Activated naive CD8-positive, alpha-beta T cell (primary cell): ENCODE measurements around the gene EPAS1.

Source experiments
- H3K27ac Mint-ChIP-seq: one replicate; pipeline ENCODE4 v1.8.0; 2021; ENCODE audit warnings: mixed read lengths
- H3K27me3 Mint-ChIP-seq: one replicate; pipeline ENCODE4 v1.8.0; 2021; ENCODE audit warnings: mixed read lengths
- H3K36me3 Mint-ChIP-seq: one replicate; pipeline ENCODE4 v1.8.0; 2021; ENCODE audit warnings: mixed read lengths
- H3K4me1 Mint-ChIP-seq: one replicate; pipeline ENCODE4 v1.8.0; 2021; ENCODE audit warnings: low read depth, mixed read lengths
- H3K4me3 Mint-ChIP-seq: one replicate; pipeline ENCODE4 v1.8.0; 2021; ENCODE audit warnings: mild to moderate bottlenecking, mixed read lengths
- H3K9me3 Mint-ChIP-seq: one replicate; pipeline ENCODE4 v1.8.0; 2021; ENCODE audit warnings: low read depth, mixed read lengths

The EPAS1 gene

GRCh38 chr2:46284260-46284659, 12.9 kb upstream of the EPAS1 start:
- Mint-ChIP-seq H3K36me3 (no peaks in the 10 kb centered on the region), H3K4me3 (no peak overlapping the region), H3K27me3 (peaks cover under 1% of the 10 kb centered on the region), H3K9me3 (no peaks in the 10 kb centered on the region), H3K4me1 (no peaks in the 10 kb centered on the region), H3K27ac (no peak overlapping the region)

DNA sequence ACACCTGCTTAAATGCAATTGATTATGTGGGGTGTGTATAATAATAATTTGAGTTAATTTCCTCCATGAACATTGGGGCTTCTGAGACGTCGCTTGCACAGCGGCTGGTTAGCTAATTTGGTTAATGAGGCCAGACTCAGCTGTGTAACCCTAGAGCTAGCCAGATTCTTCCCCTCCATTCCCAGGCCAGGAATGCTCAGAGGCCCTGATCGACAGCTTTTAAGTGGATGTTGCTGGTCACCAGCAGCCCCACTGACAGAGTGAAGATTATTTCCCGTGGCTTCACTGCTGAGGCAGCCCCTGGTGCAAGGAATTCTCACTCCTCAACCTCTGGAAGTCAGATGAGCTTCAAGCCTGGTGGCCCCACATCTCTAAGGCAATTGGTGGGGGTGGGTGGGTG, 12.4 kb upstream of the EPAS1 start:
- no peak overlapping the region for H3K4me3 Mint-ChIP-seq
- no peak overlapping the region for H3K27ac Mint-ChIP-seq
- no peaks in the 10 kb centered on the region for H3K4me1 Mint-ChIP-seq
- no peaks in the 10 kb centered on the region for H3K9me3 Mint-ChIP-seq
- H3K36me3 Mint-ChIP-seq: no peaks in the 10 kb centered on the region
- no peaks in the 10 kb centered on the region for H3K27me3 Mint-ChIP-seq

GRCh38 chr2:46286715-46287114, 10.5 kb upstream of the EPAS1 start:
- Mint-ChIP-seq H3K4me3 (no peak overlapping the region), H3K36me3 (no peaks in the 10 kb centered on the region), H3K9me3 (no peaks in the 10 kb centered on the region), H3K27me3 (no peaks in the 10 kb centered on the region), H3K4me1 (no peaks in the 10 kb centered on the region), H3K27ac (no peak overlapping the region)

DNA sequence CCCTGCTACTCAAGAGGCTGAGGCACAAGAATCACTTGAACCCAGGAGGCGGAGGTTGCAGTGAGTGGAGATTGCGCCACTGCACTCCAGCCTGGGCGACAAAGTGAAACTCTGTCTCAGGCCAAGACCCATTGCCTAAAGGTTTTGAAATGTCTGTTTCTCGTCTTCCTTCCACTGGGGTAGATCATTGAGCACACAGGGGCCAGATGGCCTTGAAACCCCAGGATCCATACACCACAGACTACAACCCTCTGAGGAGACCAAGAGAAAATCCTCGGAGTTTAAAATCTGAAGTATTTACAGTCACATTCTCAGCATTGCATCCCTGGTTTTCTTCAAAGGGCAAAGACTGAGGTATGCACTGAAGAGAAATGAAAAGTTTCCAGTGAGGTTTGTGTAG, 7.1 kb upstream of the EPAS1 start:
- Mint-ChIP-seq H3K36me3 (no peaks in the 10 kb centered on the region), H3K27me3 (no peaks in the 10 kb centered on the region), H3K27ac (no peak overlapping the region), H3K4me3 (no peak overlapping the region), H3K4me1 (no peaks in the 10 kb centered on the region), H3K9me3 (no peaks in the 10 kb centered on the region)

DNA sequence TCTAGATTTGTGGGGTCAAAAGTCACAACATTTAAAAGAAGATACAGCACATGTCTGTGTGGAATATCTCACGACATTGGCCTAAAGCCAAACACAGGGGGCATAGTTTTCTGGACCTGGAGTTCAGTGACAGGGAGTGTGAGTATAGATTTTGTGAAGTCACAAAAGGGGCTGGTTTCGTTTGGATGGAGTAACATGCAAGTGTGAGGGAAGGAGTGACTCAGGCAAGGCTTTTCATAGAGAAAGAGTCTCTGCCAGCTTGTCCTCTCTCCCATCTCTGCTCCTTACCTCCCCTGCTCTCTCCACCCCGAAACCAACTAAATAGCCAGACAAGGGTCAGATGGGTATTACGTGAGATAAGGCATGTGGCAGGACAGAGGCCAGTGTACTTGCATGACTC, 3.7 kb upstream of the EPAS1 start:
- no peak overlapping the region for H3K4me3 Mint-ChIP-seq
- no peaks in the 10 kb centered on the region for H3K9me3 Mint-ChIP-seq
- H3K27me3 Mint-ChIP-seq: peaks cover 6% of the 10 kb centered on the region

GRCh38 chr2:46294176-46294836, 2.9 kb upstream of the EPAS1 start:
- Mint-ChIP-seq H3K4me1 (peaks cover 13% of the 10 kb centered on the region), H3K27ac (no peak overlapping the region), H3K36me3 (no peaks in the 10 kb centered on the region), H3K4me3 (no peak overlapping the region), H3K9me3 (no peaks in the 10 kb centered on the region), H3K27me3 (peaks cover 10% of the 10 kb centered on the region)

More for the DNA sequence above, 3.7 kb upstream of the EPAS1 start:
- Mint-ChIP-seq H3K4me1 (peaks cover 7% of the 10 kb centered on the region), H3K36me3 (no peaks in the 10 kb centered on the region), H3K27ac (no peak overlapping the region)

- Mint-ChIP-seq H3K36me3 (no peaks in the 10 kb centered on the region), H3K4me1 (peaks cover 21% of the 10 kb centered on the region), H3K9me3 (no peaks in the 10 kb centered on the region), H3K4me3 (peak overlapping the region; percentile 66), H3K27me3 (peaks cover 25% of the 10 kb centered on the region), H3K27ac (no peak overlapping the region)
These were observed 879 bp upstream of the EPAS1 start for GRCh38 chr2:46296216-46296839.

DNA sequence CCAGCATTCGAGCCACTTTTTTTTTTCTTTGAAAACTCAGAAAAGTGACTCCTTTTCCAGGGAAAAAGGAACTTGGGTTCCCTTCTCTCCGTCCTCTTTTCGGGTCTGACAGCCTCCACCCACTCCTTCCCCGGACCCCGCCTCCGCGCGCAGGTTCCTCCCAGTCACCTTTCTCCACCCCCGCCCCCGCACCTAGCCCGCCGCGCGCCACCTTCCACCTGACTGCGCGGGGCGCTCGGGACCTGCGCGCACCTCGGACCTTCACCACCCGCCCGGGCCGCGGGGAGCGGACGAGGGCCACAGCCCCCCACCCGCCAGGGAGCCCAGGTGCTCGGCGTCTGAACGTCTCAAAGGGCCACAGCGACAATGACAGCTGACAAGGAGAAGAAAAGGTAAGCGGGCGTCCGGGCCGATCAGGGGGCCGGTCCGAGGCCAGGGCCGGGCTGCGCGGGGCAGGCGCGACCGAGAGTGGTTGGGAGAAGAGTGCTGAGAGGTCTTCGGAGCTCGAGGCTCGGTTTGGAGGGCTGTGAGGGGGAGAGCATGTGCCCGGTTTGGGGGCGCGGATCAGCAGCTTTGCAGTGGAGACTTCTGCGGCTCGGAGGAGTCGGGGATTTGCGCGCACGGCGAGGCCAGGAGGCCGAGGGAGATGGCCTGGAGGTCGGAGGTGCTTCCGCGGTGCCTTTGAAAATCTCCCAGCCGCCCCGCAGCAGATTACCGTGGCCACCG, 502 bp downstream of the EPAS1 start:
- Mint-ChIP-seq H3K9me3 (no peaks in the 10 kb centered on the region), H3K27me3 (peaks cover 32% of the 10 kb centered on the region), H3K27ac (no peak overlapping the region), H3K4me3 (peak overlapping the region; percentile 85), H3K4me1 (peaks cover 21% of the 10 kb centered on the region), H3K36me3 (no peaks in the 10 kb centered on the region)

- peaks cover 23% of the 10 kb centered on the region for H3K4me1 Mint-ChIP-seq
- no peak overlapping the region for H3K27ac Mint-ChIP-seq
- peak overlapping the region; percentile 85 for H3K4me3 Mint-ChIP-seq
- H3K36me3 Mint-ChIP-seq: no peaks in the 10 kb centered on the region
- H3K27me3 Mint-ChIP-seq: peaks cover 34% of the 10 kb centered on the region
- no peaks in the 10 kb centered on the region for H3K9me3 Mint-ChIP-seq
These were observed 990 bp downstream of the EPAS1 start for GRCh38 chr2:46298272-46298521.

- peaks cover 37% of the 10 kb centered on the region for H3K27me3 Mint-ChIP-seq
- peak overlapping the region; percentile 85 for H3K4me3 Mint-ChIP-seq
- H3K36me3 Mint-ChIP-seq: no peaks in the 10 kb centered on the region
- no peaks in the 10 kb centered on the region for H3K9me3 Mint-ChIP-seq
- H3K27ac Mint-ChIP-seq: no peak overlapping the region
- peaks cover 28% of the 10 kb centered on the region for H3K4me1 Mint-ChIP-seq
These were observed 1.5 kb downstream of the EPAS1 start for GRCh38 chr2:46298522-46299353.

- Mint-ChIP-seq H3K27me3 (peaks cover 39% of the 10 kb centered on the region), H3K36me3 (no peaks in the 10 kb centered on the region), H3K4me1 (peaks cover 37% of the 10 kb centered on the region), H3K9me3 (no peaks in the 10 kb centered on the region), H3K4me3 (peak overlapping the region; percentile 79), H3K27ac (no peak overlapping the region)
These were observed 2.4 kb downstream of the EPAS1 start for GRCh38 chr2:46299365-46300263.

GRCh38 chr2:46300406-46300832, 3.2 kb downstream of the EPAS1 start:
- Mint-ChIP-seq H3K27me3 (peaks cover 41% of the 10 kb centered on the region), H3K9me3 (no peaks in the 10 kb centered on the region), H3K4me1 (peaks cover 45% of the 10 kb centered on the region), H3K4me3 (no peak overlapping the region), H3K36me3 (no peaks in the 10 kb centered on the region), H3K27ac (no peak overlapping the region)

DNA sequence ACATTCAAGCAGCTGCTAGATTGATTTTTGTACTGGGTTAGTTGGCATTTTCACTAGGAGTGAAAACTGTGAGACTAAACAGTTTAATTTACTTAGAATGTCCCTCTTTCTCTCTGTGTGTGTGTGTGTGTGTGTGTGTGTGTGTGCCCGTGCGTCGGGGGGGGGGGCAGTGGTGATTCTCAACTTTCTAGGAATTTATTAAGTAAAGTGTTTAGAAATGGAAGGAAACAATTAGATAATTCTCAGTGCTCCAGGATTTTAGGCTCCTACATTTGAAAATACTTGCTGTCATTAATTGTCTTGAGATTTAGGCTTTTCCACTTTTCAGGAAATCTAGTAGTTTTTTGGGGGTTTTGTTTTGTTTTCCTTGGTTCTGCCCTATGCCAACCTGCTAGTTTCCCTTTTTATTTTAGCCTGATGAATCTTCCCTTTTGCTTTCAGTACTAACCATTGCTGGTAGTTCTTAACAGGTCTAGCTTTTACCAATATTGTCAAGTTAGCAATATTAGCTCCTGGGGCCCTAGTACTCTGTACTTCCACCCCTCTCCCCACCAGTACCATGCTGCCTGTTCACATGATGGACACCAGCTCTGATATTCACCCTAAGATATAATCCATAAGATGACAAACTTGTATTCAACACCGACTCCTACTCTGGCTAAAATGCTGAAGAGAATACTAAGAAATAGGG, 4.9 kb downstream of the EPAS1 start:
- H3K36me3 Mint-ChIP-seq: no peaks in the 10 kb centered on the region
- no peak overlapping the region for H3K27ac Mint-ChIP-seq
- no peaks in the 10 kb centered on the region for H3K9me3 Mint-ChIP-seq
- peaks cover 53% of the 10 kb centered on the region for H3K4me1 Mint-ChIP-seq
- no peak overlapping the region for H3K4me3 Mint-ChIP-seq
- H3K27me3 Mint-ChIP-seq: peaks cover 47% of the 10 kb centered on the region

GRCh38 chr2:46303233-46303632, 6.0 kb downstream of the EPAS1 start:
- peaks cover 46% of the 10 kb centered on the region for H3K4me1 Mint-ChIP-seq
- peaks cover 57% of the 10 kb centered on the region for H3K27me3 Mint-ChIP-seq

More at GRCh38 chr2:46303233-46303632, 6.0 kb downstream of the EPAS1 start:
- H3K36me3 Mint-ChIP-seq: no peaks in the 10 kb centered on the region
- H3K27ac Mint-ChIP-seq: no peak overlapping the region
- H3K9me3 Mint-ChIP-seq: no peaks in the 10 kb centered on the region
- no peak overlapping the region for H3K4me3 Mint-ChIP-seq
